ENCODE measurements around the gene TMEM164. TPM values are rescaled to one million over a fixed set of nuclear protein-coding genes. Genes with fewer than 3 reads are reported as not detected.

Gene TMEM164
- total and polyA plus RNA-seq, 2 of the 4 experiments (the other 2 are of a cell fraction), result 6.3 to 7.1 TPM

DNA sequence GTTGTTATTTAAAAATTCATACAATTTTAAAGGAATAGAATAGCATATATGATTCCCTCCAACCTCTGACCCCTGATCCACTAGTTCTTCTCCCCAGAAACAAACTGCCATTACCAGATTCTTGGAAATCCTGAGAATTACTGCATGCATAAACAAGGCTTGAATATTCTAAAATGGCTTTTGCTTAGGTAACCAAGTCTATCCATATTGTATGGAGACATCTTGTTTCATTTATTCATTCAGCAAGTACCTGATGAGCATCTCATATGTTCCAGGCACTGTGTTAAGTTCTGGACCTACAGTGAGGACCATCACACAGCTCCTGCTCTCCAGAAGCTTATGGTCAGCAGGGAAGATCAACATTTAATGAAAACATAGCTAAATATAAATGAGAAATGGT lies 49.4 kb downstream of the TMEM164 start:
- no peak overlapping the region for H3K56ac ChIP-seq (ENCODE audit: extremely low read depth, insufficient read depth, low read length)
- no peak overlapping the region for H3K4me2 ChIP-seq (ENCODE audit: low read depth, low read length)
- H3K23ac ChIP-seq (ENCODE audit: low read depth, low read length), result no peak overlapping the region
- ChIA-PET CTCF (no interaction called here), POLR2A (ENCODE audit: unreplicated experiment) (no interaction called here)
- H3K79me1 ChIP-seq (ENCODE audit: low read depth in 1 of 2, low read length in 2 of 2), result no peaks in the 10 kb centered on the region
- H4K20me1 ChIP-seq (ENCODE audit: insufficient read depth, low read length), result no peaks in the 10 kb centered on the region; the same call in 1 of the 2 replicates
- H3K9me3 ChIP-seq (ENCODE audit: control insufficient read depth, insufficient read depth, low read length), result no peaks in the 10 kb centered on the region
- DNase-seq (no peak), ATAC-seq (ENCODE audit: low read depth) (no peak)
- H3K27me3 ChIP-seq (ENCODE audit: control insufficient read depth, insufficient read depth, low read length), result peaks cover 2% of the 10 kb centered on the region; the same call in 1 of the 2 replicates
- H3K9ac ChIP-seq (ENCODE audit: low read depth, low read length), result no peak overlapping the region
- no peak overlapping the region for H3K14ac ChIP-seq (replicated peaks; ENCODE audit: low read depth, low read length)
- no peak overlapping the region for H3K4me3 ChIP-seq (ENCODE audit: insufficient read depth, low read depth, low read length)
- H2AK5ac ChIP-seq (ENCODE audit: low read depth, low read length), result no peak overlapping the region
- H3K4me1 ChIP-seq (ENCODE audit: control insufficient read depth, insufficient read depth, low read length), result no peaks in the 10 kb centered on the region
- H3K36me3 ChIP-seq (ENCODE audit: control insufficient read depth, insufficient read depth, low read length), result 0 out of 2 replicates have a peak, but pooled peaks cover 2% of the 10 kb centered on the region
- no peak overlapping the region for H3K4ac ChIP-seq (ENCODE audit: low read depth, low read length)
- H2BK120ac ChIP-seq (ENCODE audit: low read depth, low read length), result no peak overlapping the region
- no peak overlapping the region for H4K5ac ChIP-seq (ENCODE audit: low read depth, low read length)
- in situ Hi-C loops (cut with MboI; ENCODE audit: low sequenced_read_pairs) (no loop called here), dilution Hi-C loops (cut with HindIII; ENCODE audit: low sequenced_read_pairs, unreplicated experiment) (no loop called here), intact Hi-C loops (cut with micrococcal nuclease) (no loop called here)
- no peak overlapping the region for H2BK15ac ChIP-seq (ENCODE audit: low read depth, low read length)
- no peak overlapping the region for H4K91ac ChIP-seq (ENCODE audit: insufficient read depth, low read depth, low read length)
- H3K18ac ChIP-seq (ENCODE audit: low read depth, low read length), result no peak overlapping the region
- H3K9me1 ChIP-seq (ENCODE audit: insufficient read depth, low read length), result no peaks in the 10 kb centered on the region
- H4K8ac ChIP-seq (ENCODE audit: low read depth in 2 of 2, low read length in 2 of 2), result no peak overlapping the region
- H3K27ac ChIP-seq (ENCODE audit: insufficient read depth, low read length), result no peak overlapping the region
- no peak overlapping the region for H2BK20ac ChIP-seq (ENCODE audit: low read depth, low read length)
- H2BK5ac ChIP-seq (ENCODE audit: low read depth, low read length, poor library complexity, severe bottlenecking), result no peak overlapping the region
- BruUV-seq (replicated peaks), result no TSS peak
- no peak overlapping the region for H2AFZ ChIP-seq (replicated peaks; ENCODE audit: low read length, poor library complexity)
- TF ChIP-seq POLR2A (IDR thresholded peaks at IDR 0.05; ENCODE audit: low read depth, low read length) (no peak), CEBPB (IDR thresholded peaks at IDR 0.05; ENCODE audit: low read depth, low read length) (no peak), BHLHE40 (IDR thresholded peaks at IDR 0.05; ENCODE audit: low read depth, low read length) (no peak), MAZ (IDR thresholded peaks at IDR 0.05; ENCODE audit: borderline replicate concordance, low read depth, low read length) (no peak), MAFK (IDR thresholded peaks at IDR 0.05; ENCODE audit: low read depth, low read length) (no peak), RAD21 (IDR thresholded peaks at IDR 0.05; ENCODE audit: low read length) (no peak), NFE2L2 (IDR thresholded peaks at IDR 0.05; ENCODE audit: low read depth, low read length) (no peak), CHD1 (IDR thresholded peaks at IDR 0.05; ENCODE audit: low read depth, low read length) (no peak), RCOR1 (IDR thresholded peaks at IDR 0.05; ENCODE audit: insufficient replicate concordance, low read length) (no peak), FOS (IDR thresholded peaks at IDR 0.05; ENCODE audit: low read depth, low read length) (no peak), RFX5 (IDR thresholded peaks at IDR 0.05; ENCODE audit: low read depth, low read length) (no peak), MXI1 (IDR thresholded peaks at IDR 0.05; ENCODE audit: borderline replicate concordance, low read depth, low read length) (no peak), SMC3 (IDR thresholded peaks at IDR 0.05; ENCODE audit: low read depth, low read length) (no peak)
- TF ChIP-seq, protein P1, sequence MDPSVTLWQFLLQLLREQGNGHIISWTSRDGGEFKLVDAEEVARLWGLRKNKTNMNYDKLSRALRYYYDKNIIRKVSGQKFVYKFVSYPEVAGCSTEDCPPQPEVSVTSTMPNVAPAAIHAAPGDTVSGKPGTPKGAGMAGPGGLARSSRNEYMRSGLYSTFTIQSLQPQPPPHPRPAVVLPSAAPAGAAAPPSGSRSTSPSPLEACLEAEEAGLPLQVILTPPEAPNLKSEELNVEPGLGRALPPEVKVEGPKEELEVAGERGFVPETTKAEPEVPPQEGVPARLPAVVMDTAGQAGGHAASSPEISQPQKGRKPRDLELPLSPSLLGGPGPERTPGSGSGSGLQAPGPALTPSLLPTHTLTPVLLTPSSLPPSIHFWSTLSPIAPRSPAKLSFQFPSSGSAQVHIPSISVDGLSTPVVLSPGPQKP (IDR thresholded peaks at IDR 0.05; ENCODE audit: borderline replicate concordance, low read depth, low read length), result no peak
- TF ChIP-seq, protein P2, sequence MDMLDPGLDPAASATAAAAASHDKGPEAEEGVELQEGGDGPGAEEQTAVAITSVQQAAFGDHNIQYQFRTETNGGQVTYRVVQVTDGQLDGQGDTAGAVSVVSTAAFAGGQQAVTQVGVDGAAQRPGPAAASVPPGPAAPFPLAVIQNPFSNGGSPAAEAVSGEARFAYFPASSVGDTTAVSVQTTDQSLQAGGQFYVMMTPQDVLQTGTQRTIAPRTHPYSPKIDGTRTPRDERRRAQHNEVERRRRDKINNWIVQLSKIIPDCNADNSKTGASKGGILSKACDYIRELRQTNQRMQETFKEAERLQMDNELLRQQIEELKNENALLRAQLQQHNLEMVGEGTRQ (IDR thresholded peaks at IDR 0.05; ENCODE audit: low read depth, low read length), result no peak
- TF ChIP-seq, protein P3, sequence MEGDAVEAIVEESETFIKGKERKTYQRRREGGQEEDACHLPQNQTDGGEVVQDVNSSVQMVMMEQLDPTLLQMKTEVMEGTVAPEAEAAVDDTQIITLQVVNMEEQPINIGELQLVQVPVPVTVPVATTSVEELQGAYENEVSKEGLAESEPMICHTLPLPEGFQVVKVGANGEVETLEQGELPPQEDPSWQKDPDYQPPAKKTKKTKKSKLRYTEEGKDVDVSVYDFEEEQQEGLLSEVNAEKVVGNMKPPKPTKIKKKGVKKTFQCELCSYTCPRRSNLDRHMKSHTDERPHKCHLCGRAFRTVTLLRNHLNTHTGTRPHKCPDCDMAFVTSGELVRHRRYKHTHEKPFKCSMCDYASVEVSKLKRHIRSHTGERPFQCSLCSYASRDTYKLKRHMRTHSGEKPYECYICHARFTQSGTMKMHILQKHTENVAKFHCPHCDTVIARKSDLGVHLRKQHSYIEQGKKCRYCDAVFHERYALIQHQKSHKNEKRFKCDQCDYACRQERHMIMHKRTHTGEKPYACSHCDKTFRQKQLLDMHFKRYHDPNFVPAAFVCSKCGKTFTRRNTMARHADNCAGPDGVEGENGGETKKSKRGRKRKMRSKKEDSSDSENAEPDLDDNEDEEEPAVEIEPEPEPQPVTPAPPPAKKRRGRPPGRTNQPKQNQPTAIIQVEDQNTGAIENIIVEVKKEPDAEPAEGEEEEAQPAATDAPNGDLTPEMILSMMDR (conservative IDR thresholded peaks at IDR 0.05; ENCODE audit: low read depth, low read length), result no peak
- H2AK9ac ChIP-seq (replicated peaks; ENCODE audit: low read depth, low read length, poor library complexity), result no peak overlapping the region

Measured in IMR-90 (cell line).